ENCODE data around the gene ARHGEF12. TPM values are rescaled to one million over a fixed set of nuclear protein-coding genes. Genes with fewer than 3 reads are reported as not detected.

Gene ARHGEF12, protein sequence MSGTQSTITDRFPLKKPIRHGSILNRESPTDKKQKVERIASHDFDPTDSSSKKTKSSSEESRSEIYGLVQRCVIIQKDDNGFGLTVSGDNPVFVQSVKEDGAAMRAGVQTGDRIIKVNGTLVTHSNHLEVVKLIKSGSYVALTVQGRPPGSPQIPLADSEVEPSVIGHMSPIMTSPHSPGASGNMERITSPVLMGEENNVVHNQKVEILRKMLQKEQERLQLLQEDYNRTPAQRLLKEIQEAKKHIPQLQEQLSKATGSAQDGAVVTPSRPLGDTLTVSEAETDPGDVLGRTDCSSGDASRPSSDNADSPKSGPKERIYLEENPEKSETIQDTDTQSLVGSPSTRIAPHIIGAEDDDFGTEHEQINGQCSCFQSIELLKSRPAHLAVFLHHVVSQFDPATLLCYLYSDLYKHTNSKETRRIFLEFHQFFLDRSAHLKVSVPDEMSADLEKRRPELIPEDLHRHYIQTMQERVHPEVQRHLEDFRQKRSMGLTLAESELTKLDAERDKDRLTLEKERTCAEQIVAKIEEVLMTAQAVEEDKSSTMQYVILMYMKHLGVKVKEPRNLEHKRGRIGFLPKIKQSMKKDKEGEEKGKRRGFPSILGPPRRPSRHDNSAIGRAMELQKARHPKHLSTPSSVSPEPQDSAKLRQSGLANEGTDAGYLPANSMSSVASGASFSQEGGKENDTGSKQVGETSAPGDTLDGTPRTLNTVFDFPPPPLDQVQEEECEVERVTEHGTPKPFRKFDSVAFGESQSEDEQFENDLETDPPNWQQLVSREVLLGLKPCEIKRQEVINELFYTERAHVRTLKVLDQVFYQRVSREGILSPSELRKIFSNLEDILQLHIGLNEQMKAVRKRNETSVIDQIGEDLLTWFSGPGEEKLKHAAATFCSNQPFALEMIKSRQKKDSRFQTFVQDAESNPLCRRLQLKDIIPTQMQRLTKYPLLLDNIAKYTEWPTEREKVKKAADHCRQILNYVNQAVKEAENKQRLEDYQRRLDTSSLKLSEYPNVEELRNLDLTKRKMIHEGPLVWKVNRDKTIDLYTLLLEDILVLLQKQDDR (N-terminal part only)
- total RNA-seq = 100 to 1,000 TPM in 2 of 4 donors, 10 to 100 TPM in 2; 82.6 to 161 (median 125) TPM

DNA sequence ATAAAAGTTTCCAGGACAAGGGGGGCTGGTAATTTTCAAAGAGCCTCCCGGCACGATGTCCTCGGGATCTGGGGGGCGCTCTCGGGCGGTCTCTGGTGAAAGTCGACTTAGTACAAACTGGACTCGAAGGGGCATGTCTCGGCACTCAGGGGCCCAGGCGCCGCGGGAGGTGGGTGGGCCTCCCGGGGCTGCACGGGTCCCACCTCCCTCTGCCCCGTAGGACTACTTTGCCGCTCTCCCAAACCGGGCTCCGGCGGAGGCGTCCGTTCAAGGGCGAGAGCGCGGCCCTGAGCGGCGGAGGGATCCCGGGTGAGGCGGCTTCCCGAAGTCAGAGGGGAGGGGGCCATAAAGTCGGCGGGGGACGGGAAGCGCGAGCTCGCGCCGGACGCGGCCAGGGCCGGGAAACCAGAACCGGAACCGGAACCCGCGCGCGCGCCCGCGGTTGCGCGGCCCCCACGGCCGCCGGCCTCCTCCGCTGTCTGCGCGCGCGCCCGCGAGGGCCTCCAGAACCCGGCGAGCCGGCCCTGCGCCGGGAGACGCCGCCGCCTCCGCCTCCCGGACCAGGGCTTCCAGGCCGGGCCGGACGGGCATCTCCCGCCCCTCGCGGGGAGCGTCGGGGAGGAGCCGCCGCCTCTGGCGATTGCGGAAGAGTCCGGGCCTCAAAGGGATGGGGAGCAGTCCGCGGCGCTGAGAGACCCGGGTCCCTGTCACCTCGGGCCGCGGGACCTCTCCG lies at the start of gene ARHGEF12:
TSS of gene ARHGEF12 (plus strand) at position 506 of the 733 bp plus-strand sequence. CDS start 831 bp downstream, outside the sequence.
- peak; percentile 96 to 97 for DNase-seq
- H3K4me3 ChIP-seq = peak within 1 kb of the TSS; percentile 45 to 74

GRCh38 chr11:120288021-120288420 lies 48.2 kb upstream of the ARHGEF12 start:
- Histone ChIP-seq H3K9me3 (no peaks in the 10 kb centered on the region), H3K4me1 (no peaks in the 10 kb centered on the region), H3K27me3 (no peaks in the 10 kb centered on the region), H3K27ac (no peak overlapping the region), H3K4me3 (no peak overlapping the region), H3K36me3 (no peaks in the 10 kb centered on the region)
- TF ChIP-seq CTCF (IDR thresholded peaks at IDR 0.05) = no peak
- no peak for TF ChIP-seq POLR2A (IDR thresholded peaks at IDR 0.05)
- DNase-seq = no peak
- intact Hi-C loops (cut with DNase I; ENCODE audit: low total_unique reads) = no loop called here

More for the DNA sequence above, at the start of gene ARHGEF12:
- TF ChIP-seq CTCF (IDR thresholded peaks at IDR 0.05) = peak in 2 of 4 experiments; percentile 16 to 42
- peak; percentile 78 to 97 for TF ChIP-seq POLR2A (IDR thresholded peaks at IDR 0.05)
- Histone ChIP-seq H3K9me3 (no peaks in the 10 kb centered on the region), H3K27me3 (no peaks in the 10 kb centered on the region), H3K4me1 (peaks cover 0 to 3% of the 10 kb centered on the region in 2 donors), H3K27ac (peak within 1 kb of the TSS; percentile 96 to 97), H3K36me3 (no peaks in the 10 kb centered on the region)
- intact Hi-C loops (cut with DNase I; ENCODE audit: low total_unique reads) = no loop called here

DNA sequence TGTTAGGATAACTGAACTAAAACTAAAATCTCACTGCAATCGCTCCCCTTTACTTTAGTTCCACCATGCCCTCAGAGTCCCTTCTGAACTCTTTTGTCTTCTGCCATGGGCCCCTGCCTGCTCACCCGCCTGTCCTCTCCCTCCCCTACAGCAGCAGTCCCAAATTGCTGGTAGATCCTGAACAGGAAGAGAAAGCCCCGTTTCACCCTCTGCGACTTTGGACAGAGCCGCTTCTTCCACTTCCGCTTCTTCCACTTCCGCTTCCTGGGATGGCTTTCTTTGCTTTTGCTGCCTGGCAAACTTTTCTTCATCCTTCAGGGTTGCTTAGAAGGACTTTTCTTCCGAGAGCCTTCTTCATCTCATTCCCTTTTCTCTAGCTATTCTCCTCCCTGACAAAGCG lies 46.8 kb upstream of the ARHGEF12 start:
- H3K4me3 ChIP-seq = no peak overlapping the region
- no peaks in the 10 kb centered on the region for H3K36me3 ChIP-seq
- intact Hi-C loops (cut with DNase I; ENCODE audit: low total_unique reads) = no loop called here
- no peak overlapping the region for H3K27ac ChIP-seq
- DNase-seq = no peak
- no peak for TF ChIP-seq POLR2A (IDR thresholded peaks at IDR 0.05)
- no peak for TF ChIP-seq CTCF (IDR thresholded peaks at IDR 0.05)
- H3K9me3 ChIP-seq = no peaks in the 10 kb centered on the region
- no peaks in the 10 kb centered on the region for H3K4me1 ChIP-seq
- no peaks in the 10 kb centered on the region for H3K27me3 ChIP-seq

- intact Hi-C loops (cut with DNase I; ENCODE audit: low total_unique reads) = no loop called here
These were observed 45.3 kb upstream of the ARHGEF12 start for GRCh38 chr11:120290956-120291355.

More at GRCh38 chr11:120290956-120291355, 45.3 kb upstream of the ARHGEF12 start:
- Histone ChIP-seq H3K27me3 (no peaks in the 10 kb centered on the region), H3K27ac (no peak overlapping the region), H3K9me3 (no peaks in the 10 kb centered on the region), H3K4me1 (no peaks in the 10 kb centered on the region), H3K36me3 (no peaks in the 10 kb centered on the region), H3K4me3 (no peak overlapping the region)
- DNase-seq = no peak
- TF ChIP-seq POLR2A (IDR thresholded peaks at IDR 0.05) = no peak
- TF ChIP-seq CTCF (IDR thresholded peaks at IDR 0.05) = no peak

Measured in uterus (tissue), 4 donors.